OCI-LY7 (cell line): ENCODE data around the gene WDR37. TPM values are rescaled to one million over a fixed set of nuclear protein-coding genes. Genes with fewer than 3 reads are reported as not detected.

Source experiments
- BruUV-seq: library from RNA; stranded (reverse); fragments of 400-500 nt; replicated peaks from 2 replicates; lab custom pipeline; 2021; lab: Mats Ljungman, UMichigan
- CTCF ChIA-PET: fragments of 300-600 bp; sonication (Branson Sonifier 250); formaldehyde crosslinking; loops from one replicate; lab custom pipeline; 2022; ENCODE audit warnings: antibody characterized with exemption; ENCODE audit not compliant: unreplicated experiment; lab: Charles Lee
- POLR2A ChIA-PET: fragments of 300-600 bp; sonication (Branson Sonifier 250); formaldehyde crosslinking; loops from one replicate; lab custom pipeline; 2022; ENCODE audit warnings: antibody characterized with exemption; lab: Charles Lee
- DNase-seq: peaks from one replicate; pipeline ENCODE4 v3.0.0-alpha.2; 2015; ENCODE audit warnings: low spot score
- H2AFZ ChIP-seq: fragments of 200-600 bp; sonication (generic), shearing (Covaris generic); 2 replicates; pipeline ENCODE4 v1.6.1; 2014; ENCODE audit warnings: mild to moderate bottlenecking, antibody characterized with exemption, low read length, moderate library complexity
- H3K27ac ChIP-seq: fragments of 200-600 bp; sonication (generic); 2 replicates; pipeline ENCODE4 v1.5.1; 2014; ENCODE audit warnings: mixed run types, low read depth, mild to moderate bottlenecking, moderate library complexity, low read length, inconsistent platforms; ENCODE audit not compliant: poor library complexity, severe bottlenecking
- H3K36me3 ChIP-seq: fragments of 200-600 bp; sonication (generic); 2 replicates; pipeline ENCODE4 v1.6.1; 2014; ENCODE audit warnings: mild to moderate bottlenecking, antibody characterized with exemption, low read length, moderate library complexity, mixed read lengths; ENCODE audit not compliant: insufficient read depth
- H3K4me1 ChIP-seq: fragments of 200-600 bp; sonication (generic); 2 replicates; pipeline ENCODE4 v1.5.1; 2014; ENCODE audit warnings: mild to moderate bottlenecking, low read length; ENCODE audit not compliant: insufficient read depth, poor library complexity, severe bottlenecking
- H3K4me2 ChIP-seq: fragments of 200-600 bp; sonication (generic); 2 replicates; pipeline ENCODE4 v1.6.1; 2014; ENCODE audit warnings: mild to moderate bottlenecking, low read length
- H3K4me3 ChIP-seq: fragments of 200-600 bp; sonication (generic); 2 replicates; pipeline ENCODE4 v1.5.1; 2014; ENCODE audit warnings: mild to moderate bottlenecking, low read depth, low read length; ENCODE audit not compliant: poor library complexity, severe bottlenecking
- H3K79me2 ChIP-seq: fragments of 200-600 bp; sonication (generic); 2 replicates; pipeline ENCODE4 v1.6.1; 2016; ENCODE audit warnings: low read depth, mild to moderate bottlenecking, low read length, moderate library complexity, mixed read lengths; ENCODE audit not compliant: insufficient read depth
- H3K9me2 ChIP-seq: fragments of 200-600 bp; sonication (generic); 2 replicates; pipeline ENCODE4 v1.6.1; 2016; ENCODE audit warnings: mild to moderate bottlenecking, low read length, mixed read lengths; ENCODE audit not compliant: insufficient read depth
- H3K9me3 ChIP-seq: fragments of 200-600 bp; sonication (generic); 2 replicates; pipeline ENCODE4 v1.6.1; 2014; ENCODE audit warnings: mild to moderate bottlenecking, mixed run types, low read length, mixed read lengths
- H4K20me1 ChIP-seq: fragments of 200-600 bp; sonication (generic); 2 replicates; pipeline ENCODE4 v1.6.1; 2014; ENCODE audit warnings: mild to moderate bottlenecking, antibody characterized with exemption, low read length, moderate library complexity, mixed read lengths; ENCODE audit not compliant: insufficient read depth
- CTCF ChIP-seq: fragments of 200-600 bp; sonication (generic); conservative IDR thresholded peaks from 2 replicates; pipeline ENCODE4 v1.5.1; 2014; ENCODE audit warnings: mild to moderate bottlenecking, antibody characterized with exemption, low read length, moderate library complexity, mixed read lengths
- EZH2phosphoT487 ChIP-seq: fragments of 200-600 bp; sonication (generic); IDR thresholded peaks from 2 replicates; pipeline ENCODE4 v1.6.1; 2018; ENCODE audit warnings: low read depth, borderline replicate concordance, mild to moderate bottlenecking, mixed run types, antibody characterized with exemption, low read length, moderate library complexity, mixed read lengths
- intact Hi-C: fragments of 100-400 bp; cut with micrococcal nuclease; formaldehyde crosslinking; loops from one replicate; pipeline ENCODE4 v1.10.0; 2022; ENCODE audit not compliant: unreplicated experiment
- total RNA-seq, 2 experiments: library from RNA; depleted of rRNA in 1 of 2; stranded (reverse); fragments of >200 nt in 1 of 2; shearing (Covaris generic) in 1 of 2; gene quantifications; 2 replicates each; pipeline ENCODE4 v1.2.3, GENCODE V29; 2014 to 2022

WDR37 gene
- total RNA-seq, 2 experiments from 2014 or later: 9.7 to 18.9 TPM

GRCh38 chr10:1041514-1041913, 14.7 kb upstream of the WDR37 start:
- no TSS peak for BruUV-seq
- Histone ChIP-seq H3K27ac (no peak overlapping the region), H3K9me3 (no peaks in the 10 kb centered on the region), H3K79me2 (peaks cover 48% of the 10 kb centered on the region), H3K4me2 (no peak overlapping the region), H3K36me3 (peaks cover 89% of the 10 kb centered on the region), H2AFZ (no peak overlapping the region), H4K20me1 (peaks cover 36% of the 10 kb centered on the region; the same call in 1 of the 2 replicates), H3K4me1 (peaks cover 35% of the 10 kb centered on the region), H3K4me3 (no peak overlapping the region), H3K9me2 (no peaks in the 10 kb centered on the region)
- TF ChIP-seq CTCF (no peak), EZH2phosphoT487 (no peak)
- intact Hi-C loops: no loop called here
- DNase-seq: no peak
- ChIA-PET CTCF (no interaction called here), POLR2A (interaction anchor here (1.2 kb wide), 1 partner anchor 14 kb away, joined by 3 read pairs; the partner anchor contains the start of gene WDR37)

- peaks cover 42% of the 10 kb centered on the region for H3K4me1 ChIP-seq
- POLR2A ChIA-PET: interaction anchor here (0.6 to 2.1 kb wide), 5 partner anchors 10 to 900 kb away, joined by 3 to 12 read pairs (median 7); no protein-coding TSS in a partner anchor
- TF ChIP-seq EZH2phosphoT487: no peak
- TF ChIP-seq CTCF: no peak
- no peaks in the 10 kb centered on the region for H3K9me3 ChIP-seq
- peaks cover 77% of the 10 kb centered on the region for H3K36me3 ChIP-seq
- H3K4me3 ChIP-seq: peak overlapping the region; percentile 61
- H3K4me2 ChIP-seq: peak overlapping the region; percentile 83
- intact Hi-C loops: loop anchor here (2.0 kb wide), 1 partner anchor 57 kb away; no protein-coding TSS in a partner anchor
- H4K20me1 ChIP-seq: peaks cover 42% of the 10 kb centered on the region; the same call in 1 of the 2 replicates
- no peak overlapping the region for H2AFZ ChIP-seq
- H3K9me2 ChIP-seq: no peaks in the 10 kb centered on the region
- CTCF ChIA-PET: no interaction called here
- DNase-seq: peak; percentile 80
- BruUV-seq: no TSS peak
- H3K79me2 ChIP-seq: peaks cover 60% of the 10 kb centered on the region
- peak overlapping the region; percentile 82 for H3K27ac ChIP-seq
These were observed 12.6 kb upstream of the WDR37 start for GRCh38 chr10:1043532-1043995.

GRCh38 chr10:1044146-1044545, 12.0 kb upstream of the WDR37 start:
- H3K36me3 ChIP-seq: peaks cover 74% of the 10 kb centered on the region
- intact Hi-C loops: no loop called here
- H3K4me3 ChIP-seq: peak overlapping the region; percentile 61
- TF ChIP-seq CTCF: no peak
- no peak for TF ChIP-seq EZH2phosphoT487
- H3K9me2 ChIP-seq: no peaks in the 10 kb centered on the region
- peak overlapping the region; percentile 83 for H3K4me2 ChIP-seq
- peaks cover 42% of the 10 kb centered on the region; the same call in 1 of the 2 replicates for H4K20me1 ChIP-seq
- no peak overlapping the region for H2AFZ ChIP-seq
- no TSS peak for BruUV-seq
- CTCF ChIA-PET: no interaction called here
- H3K4me1 ChIP-seq: peaks cover 42% of the 10 kb centered on the region
- peak overlapping the region; percentile 82 for H3K27ac ChIP-seq
- POLR2A ChIA-PET: interaction anchor here (0.7 to 2.1 kb wide), 2 partner anchors 11 to 531 kb away, joined by 7 to 12 read pairs; no protein-coding TSS in a partner anchor
- peaks cover 60% of the 10 kb centered on the region for H3K79me2 ChIP-seq
- no peak for DNase-seq
- no peaks in the 10 kb centered on the region for H3K9me3 ChIP-seq
